Measurements from ENCODE around the gene WDR64.

Gene WDR64

DNA sequence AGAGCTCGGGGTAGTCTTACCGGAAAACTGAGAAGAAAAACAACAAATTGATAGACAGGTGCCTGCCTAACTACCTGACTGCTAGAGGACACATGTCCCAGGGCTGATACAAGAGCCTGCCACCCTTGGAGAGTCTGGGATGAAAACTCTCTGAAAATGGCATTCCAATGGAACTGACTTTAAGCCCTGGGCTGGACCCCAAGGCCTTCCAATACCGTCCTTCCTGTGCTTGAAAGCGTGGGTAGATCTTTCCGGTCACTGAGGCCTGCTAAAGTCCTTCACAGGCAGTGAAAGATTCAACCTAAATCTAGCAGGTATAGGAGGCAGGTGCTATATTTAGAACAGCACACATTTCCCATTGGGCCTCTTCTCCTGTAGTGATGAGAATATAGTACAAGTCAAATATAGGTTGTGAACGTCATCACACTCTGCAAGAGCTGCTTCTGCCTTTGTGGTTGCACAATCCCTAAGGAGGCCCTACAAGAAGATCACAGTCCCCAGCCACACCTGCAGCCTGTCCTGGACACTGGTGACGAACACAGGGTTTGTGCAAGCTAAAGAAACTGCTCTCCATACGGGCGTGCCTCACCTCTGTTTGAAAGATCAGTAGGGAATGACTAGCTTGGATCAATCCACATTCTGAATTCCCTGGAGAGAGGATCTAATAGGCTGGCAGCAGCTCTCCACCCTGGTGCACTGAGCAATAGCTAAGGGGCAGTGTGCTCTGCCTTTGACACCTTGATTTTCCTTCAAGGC is 11.0 kb upstream of the WDR64 start:
- FAIRE-seq = no peak
- DNase-seq (ENCODE audit: insufficient read length, low spot score) = no peak
- TF ChIP-seq, protein P1, sequence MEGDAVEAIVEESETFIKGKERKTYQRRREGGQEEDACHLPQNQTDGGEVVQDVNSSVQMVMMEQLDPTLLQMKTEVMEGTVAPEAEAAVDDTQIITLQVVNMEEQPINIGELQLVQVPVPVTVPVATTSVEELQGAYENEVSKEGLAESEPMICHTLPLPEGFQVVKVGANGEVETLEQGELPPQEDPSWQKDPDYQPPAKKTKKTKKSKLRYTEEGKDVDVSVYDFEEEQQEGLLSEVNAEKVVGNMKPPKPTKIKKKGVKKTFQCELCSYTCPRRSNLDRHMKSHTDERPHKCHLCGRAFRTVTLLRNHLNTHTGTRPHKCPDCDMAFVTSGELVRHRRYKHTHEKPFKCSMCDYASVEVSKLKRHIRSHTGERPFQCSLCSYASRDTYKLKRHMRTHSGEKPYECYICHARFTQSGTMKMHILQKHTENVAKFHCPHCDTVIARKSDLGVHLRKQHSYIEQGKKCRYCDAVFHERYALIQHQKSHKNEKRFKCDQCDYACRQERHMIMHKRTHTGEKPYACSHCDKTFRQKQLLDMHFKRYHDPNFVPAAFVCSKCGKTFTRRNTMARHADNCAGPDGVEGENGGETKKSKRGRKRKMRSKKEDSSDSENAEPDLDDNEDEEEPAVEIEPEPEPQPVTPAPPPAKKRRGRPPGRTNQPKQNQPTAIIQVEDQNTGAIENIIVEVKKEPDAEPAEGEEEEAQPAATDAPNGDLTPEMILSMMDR (IDR thresholded peaks at IDR 0.05; ENCODE audit: insufficient read depth, missing control alignments) = no peak

DNA sequence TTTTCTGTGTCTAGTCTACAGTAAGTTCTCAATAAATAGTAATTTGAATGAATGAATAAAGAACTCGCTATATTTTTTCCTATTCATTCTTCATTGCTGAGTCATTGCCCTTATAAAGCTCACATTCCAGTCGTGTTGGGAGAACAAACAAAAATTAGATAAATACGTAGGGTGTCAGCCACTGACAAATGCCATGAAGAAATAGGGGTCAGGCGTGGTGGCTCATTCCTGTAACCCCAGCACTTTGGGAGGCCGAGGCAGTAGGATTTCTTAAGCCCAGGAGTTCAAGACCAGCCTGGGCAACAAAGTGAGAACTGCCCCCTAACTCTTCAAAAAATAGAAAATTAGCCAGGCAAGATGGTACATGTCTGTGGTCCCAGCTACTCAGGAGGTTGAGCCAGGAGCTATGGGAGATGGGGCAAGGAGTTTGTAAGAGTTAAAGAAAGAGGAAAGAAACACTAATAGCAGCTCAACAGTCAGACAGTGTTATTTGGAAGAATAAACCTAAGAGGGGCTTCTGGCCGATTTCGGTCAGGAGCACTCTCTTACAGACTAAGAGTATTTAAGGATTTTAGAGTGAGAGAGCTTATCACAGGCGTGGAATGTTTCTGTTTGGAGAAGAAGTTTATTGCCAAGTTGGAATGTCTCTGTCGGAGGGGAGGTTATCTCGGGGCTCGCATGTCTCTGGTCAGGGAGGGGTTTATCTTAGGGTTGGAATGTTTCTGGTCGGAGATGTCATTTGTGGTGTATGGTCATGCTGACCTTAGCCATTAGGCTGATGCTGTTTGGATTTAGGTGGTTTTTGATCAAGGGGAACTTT is 10.1 kb upstream of the WDR64 start:
- DNase-seq (ENCODE audit: insufficient read length, low spot score) (no peak), FAIRE-seq (no peak)

DNA sequence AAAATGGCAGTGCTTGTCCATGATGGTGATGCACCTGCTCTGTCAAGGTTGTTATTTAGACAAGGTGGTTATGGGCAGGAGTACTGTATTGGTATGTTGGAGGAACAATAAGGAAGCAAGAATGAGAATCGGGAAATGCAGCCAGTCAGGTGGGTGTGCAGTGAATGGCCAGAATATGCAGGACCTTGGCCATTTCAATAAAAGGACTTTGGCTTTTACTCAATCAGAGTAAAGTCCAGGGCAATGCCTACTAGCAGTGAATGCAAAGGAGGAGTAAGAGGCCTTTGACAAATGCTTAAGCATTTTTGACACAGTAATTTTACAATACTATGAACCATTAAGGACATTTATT is 9.5 kb upstream of the WDR64 start:
- TF ChIP-seq, protein P1 (IDR thresholded peaks at IDR 0.05; ENCODE audit: insufficient read depth, missing control alignments) = no peak
- DNase-seq (ENCODE audit: insufficient read length, low spot score) (no peak), FAIRE-seq (no peak)

More for the DNA sequence above, 10.1 kb upstream of the WDR64 start:
- TF ChIP-seq, protein P1 (IDR thresholded peaks at IDR 0.05; ENCODE audit: insufficient read depth, missing control alignments) = no peak

DNA sequence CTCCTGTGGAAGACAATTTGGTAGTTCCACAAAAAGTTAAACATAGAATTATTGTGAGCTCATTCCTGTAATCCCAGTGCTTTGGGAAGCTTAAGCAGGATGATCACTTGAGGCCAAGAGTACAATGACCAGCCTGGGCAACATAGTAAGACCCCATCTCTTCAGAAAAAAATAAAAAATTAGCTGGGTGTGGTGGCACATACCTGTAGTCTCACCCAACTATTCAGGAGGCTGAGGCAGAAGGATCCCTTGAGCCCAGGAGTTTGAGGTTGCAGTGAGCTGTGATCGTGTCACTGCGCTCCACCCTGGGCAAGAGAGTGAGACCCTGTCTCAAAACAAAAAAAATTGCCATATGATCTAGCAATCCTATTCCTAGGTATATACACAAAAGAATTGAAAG is 7.8 kb upstream of the WDR64 start:
- DNase-seq (ENCODE audit: insufficient read length, low spot score) (no peak), FAIRE-seq (no peak)
- TF ChIP-seq, protein P1 (IDR thresholded peaks at IDR 0.05; ENCODE audit: insufficient read depth, missing control alignments) = no peak

DNA sequence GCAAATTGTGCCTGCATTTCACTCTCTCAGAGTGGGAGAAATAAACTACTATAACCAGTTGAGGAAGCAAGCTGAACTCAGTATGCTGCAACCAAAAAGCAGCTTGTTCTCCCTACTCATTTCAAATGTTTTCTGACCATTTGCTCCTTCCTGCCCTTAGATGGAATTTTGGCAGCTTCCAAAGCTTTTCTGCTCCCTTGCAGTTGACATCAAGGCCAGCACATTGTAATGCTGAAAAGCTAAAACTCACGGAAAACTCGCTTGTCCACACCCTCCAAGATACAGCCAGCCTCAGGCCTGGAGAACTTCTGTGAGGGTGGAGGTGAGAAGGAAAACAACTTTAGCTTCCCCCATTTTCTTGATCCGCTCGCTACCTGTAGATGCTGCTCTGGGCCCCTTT is 6.9 kb upstream of the WDR64 start:
- DNase-seq (ENCODE audit: insufficient read length, low spot score) (no peak), FAIRE-seq (no peak)
- TF ChIP-seq, protein P1 (IDR thresholded peaks at IDR 0.05; ENCODE audit: insufficient read depth, missing control alignments) = no peak

DNA sequence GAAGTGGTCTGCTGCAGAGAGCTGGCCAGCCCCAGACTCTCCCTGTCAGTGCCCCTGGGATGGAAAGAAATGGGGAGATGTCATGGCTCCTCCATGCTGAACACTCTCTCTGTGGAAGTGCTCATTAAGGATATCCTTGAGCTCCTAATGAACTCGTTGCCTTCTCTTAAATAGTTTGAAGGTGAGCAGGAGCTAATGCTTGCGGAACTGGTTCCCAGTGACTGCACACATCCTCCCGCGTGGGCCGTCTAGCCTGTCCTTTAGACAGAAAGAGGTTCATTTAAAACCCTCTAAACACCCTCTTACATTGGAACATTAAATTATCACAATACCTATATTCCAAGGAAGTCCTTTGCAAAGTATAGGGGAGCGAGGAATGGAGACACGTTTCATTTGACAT is 5.9 kb upstream of the WDR64 start:
- FAIRE-seq (no peak), DNase-seq (ENCODE audit: insufficient read length, low spot score) (no peak)
- TF ChIP-seq, protein P1 (IDR thresholded peaks at IDR 0.05; ENCODE audit: insufficient read depth, missing control alignments) = no peak

DNA sequence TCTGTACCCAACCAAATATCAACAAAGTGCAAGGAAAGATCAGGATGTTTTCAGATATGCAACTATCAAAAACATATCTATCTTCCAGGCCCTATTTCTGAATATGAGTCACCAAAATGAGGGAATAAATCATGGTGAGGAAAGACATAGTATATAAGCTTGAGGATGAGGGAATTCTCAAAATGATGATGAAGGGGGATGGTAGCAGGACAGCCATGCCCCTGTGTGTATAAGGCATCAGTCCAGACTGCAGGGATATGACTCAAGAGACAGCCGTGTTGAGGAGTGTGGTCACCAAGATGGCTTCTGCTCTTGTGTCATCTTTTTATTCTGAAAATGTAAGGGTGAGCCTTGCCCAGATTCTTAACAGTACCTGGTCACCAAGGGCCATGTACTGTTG is 4.4 kb upstream of the WDR64 start:
- no peak for FAIRE-seq
- no peak for DNase-seq (ENCODE audit: insufficient read length, low spot score)

More for the DNA sequence above, 4.4 kb upstream of the WDR64 start:
- TF ChIP-seq, protein P1 (IDR thresholded peaks at IDR 0.05; ENCODE audit: insufficient read depth, missing control alignments) = no peak

Data from D721Med (cell line).